Keratinocyte (primary cell): ENCODE results near the gene ZNF423. TPM values are rescaled to one million over a fixed set of nuclear protein-coding genes. Genes with fewer than 3 reads are reported as not detected.

Source experiments
- DNase-seq: peaks from one replicate; pipeline ENCODE4 v3.0.0-alpha.2; 2011; ENCODE audit warnings: low read depth, missing footprints, low spot score
- FAIRE-seq: peaks from 2 replicates; lab custom pipeline; 2011; peaks lifted over from hg19 to GRCh38; lab: Jason Lieb, UNC
- H2AFZ ChIP-seq: 2 replicates; pipeline ENCODE4 v1.6.0; 2012; ENCODE audit warnings: low read length, control low read depth, inconsistent platforms; ENCODE audit not compliant: control insufficient read depth
- H3K27ac ChIP-seq: 2 replicates; pipeline ENCODE4 v1.5.1; 2011; ENCODE audit warnings: low read length; ENCODE audit not compliant: control insufficient read depth, insufficient read depth
- H3K27me3 ChIP-seq: 3 replicates; pipeline ENCODE4 v1.6.0; 2011; ENCODE audit warnings: low read length; ENCODE audit not compliant: control insufficient read depth, insufficient read depth; ENCODE audit errors: extremely low read depth
- H3K36me3 ChIP-seq, 2 experiments: 2 replicates in 1 of 2; 3 replicates in 1 of 2; pipeline ENCODE4 v1.5.1; 2011; ENCODE audit warnings: low read length in 2 of 2, mild to moderate bottlenecking in 1 of 2; ENCODE audit not compliant: control insufficient read depth in 2 of 2, insufficient read depth in 2 of 2; ENCODE audit errors: extremely low read depth in 1 of 2
- H3K4me1 ChIP-seq: 3 replicates; pipeline ENCODE4 v1.5.1; 2011; ENCODE audit warnings: low read length; ENCODE audit not compliant: control insufficient read depth, insufficient read depth; ENCODE audit errors: extremely low read depth
- H3K4me2 ChIP-seq: 3 replicates; pipeline ENCODE4 v1.6.0; 2011; ENCODE audit warnings: low read depth, low read length; ENCODE audit not compliant: control insufficient read depth, insufficient read depth; ENCODE audit errors: extremely low read depth
- H3K4me3 ChIP-seq, 3 experiments: fragments of 200-600 bp in 1 of 3; sonication (generic) in 1 of 3; 2 replicates in 2 of 3; 3 replicates in 1 of 3; pipeline ENCODE4 v1.5.1; 2011 to 2016; ENCODE audit warnings: low read length in 3 of 3, mild to moderate bottlenecking in 3 of 3, control low read depth in 2 of 3, inconsistent platforms in 1 of 3, low read depth in 1 of 3, mixed read lengths in 1 of 3, mixed run types in 1 of 3, moderate library complexity in 1 of 3; ENCODE audit not compliant: control insufficient read depth in 2 of 3, insufficient read depth in 2 of 3; ENCODE audit errors: extremely low read depth in 1 of 3
- H3K79me2 ChIP-seq: 2 replicates; pipeline ENCODE4 v1.6.0; 2012; ENCODE audit warnings: low read length; ENCODE audit not compliant: control insufficient read depth, insufficient read depth
- H3K9ac ChIP-seq: 3 replicates; pipeline ENCODE4 v1.6.0; 2011; ENCODE audit warnings: low read length; ENCODE audit not compliant: control insufficient read depth, insufficient read depth; ENCODE audit errors: extremely low read depth
- H3K9me1 ChIP-seq: 3 replicates; pipeline ENCODE4 v1.6.0; 2011; ENCODE audit warnings: low read length; ENCODE audit not compliant: control insufficient read depth, insufficient read depth; ENCODE audit errors: extremely low read depth
- H3K9me3 ChIP-seq: 2 replicates; pipeline ENCODE4 v1.5.1; 2012; ENCODE audit warnings: low read depth, low read length; ENCODE audit not compliant: control insufficient read depth
- H4K20me1 ChIP-seq: 3 replicates; pipeline ENCODE4 v1.6.0; 2011; ENCODE audit warnings: low read length; ENCODE audit not compliant: control insufficient read depth, insufficient read depth; ENCODE audit errors: extremely low read depth
- CTCF ChIP-seq, 3 experiments: IDR thresholded peaks in 1 of 3; conservative IDR thresholded peaks in 1 of 3; optimal IDR thresholded peaks in 1 of 3; 2 replicates in 2 of 3; 3 replicates in 1 of 3; pipeline versions ENCODE3 to v1.5.1; 2011; ENCODE audit warnings: low read length in 3 of 3, mild to moderate bottlenecking in 3 of 3, moderate library complexity in 2 of 3, control low read depth in 1 of 3, inconsistent platforms in 1 of 3; ENCODE audit not compliant: insufficient read depth in 2 of 3; ENCODE audit errors: extremely low read depth in 1 of 3
- EZH2 ChIP-seq: IDR thresholded peaks from one replicate; pipeline ENCODE4 v1.6.1; 2012; ENCODE audit warnings: inconsistent platforms, mild to moderate bottlenecking, low read length, moderate library complexity
- dilution Hi-C: fragments of 300-500 bp; cut with MboI; formaldehyde crosslinking; loops from one replicate; pipeline ENCODE4 v1.7.0; 2020; ENCODE audit warnings: low sequenced_read_pairs; ENCODE audit not compliant: extremely low pct_ligation_motif_present
- polyA plus RNA-seq, 5 experiments: library from polyadenylated mRNA; depleted of rRNA in 3 of 5; stranded (reverse) in 3 of 5; stranded (forward) in 1 of 5; unstranded in 1 of 5; fragments of >200 nt; gene quantifications; 1 replicate in 1 of 5; 2 replicates in 3 of 5; 3 replicates in 1 of 5; pipeline versions ENCODE4 v1.2.1 to v1.2.3, GENCODE V29; 2011 to 2012; ENCODE audit warnings: missing spikeins in 2 of 5, low read depth in 1 of 5, low replicate concordance in 1 of 5

ZNF423 gene
- polyA plus RNA-seq, 1 donor (not counting 4 experiments of a cell fraction or from before 2014, with no cell fraction given), result 0.05 TPM

GRCh38 chr16:49454426-49455180, 401.3 kb downstream of the ZNF423 start:
- Histone ChIP-seq H3K4me1 (no peaks in the 10 kb centered on the region), H3K4me2 (no peak overlapping the region), H3K27ac (no peak overlapping the region), H3K9ac (no peak overlapping the region), H3K36me3 (no peaks in the 10 kb centered on the region), H3K4me3 (no peak overlapping the region), H3K9me3 (no peaks in the 10 kb centered on the region), H3K9me1 (no peaks in the 10 kb centered on the region), H3K79me2 (no peaks in the 10 kb centered on the region), H3K27me3 (no peaks in the 10 kb centered on the region), H4K20me1 (no peaks in the 10 kb centered on the region), H2AFZ (no peak overlapping the region)
- dilution Hi-C loops, result no loop called here
- FAIRE-seq (no peak), DNase-seq (no peak)
- no peak for TF ChIP-seq CTCF (optimal IDR thresholded peaks at IDR 0.05 in 1 of 3, IDR thresholded peaks at IDR 0.05 in 1 of 3, conservative IDR thresholded peaks at IDR 0.05 in 1 of 3; ENCODE audit: extremely low read depth in 1 of 3, insufficient read depth in 2 of 3, low read length in 3 of 3)
- TF ChIP-seq EZH2, result no peak

GRCh38 chr16:49453983-49454382, 401.9 kb downstream of the ZNF423 start:
- TF ChIP-seq CTCF (optimal IDR thresholded peaks at IDR 0.05 in 1 of 3, IDR thresholded peaks at IDR 0.05 in 1 of 3, conservative IDR thresholded peaks at IDR 0.05 in 1 of 3; ENCODE audit: extremely low read depth in 1 of 3, insufficient read depth in 2 of 3, low read length in 3 of 3) (no peak), EZH2 (no peak)
- no peaks in the 10 kb centered on the region for H3K27me3 ChIP-seq
- H3K9ac ChIP-seq, result no peak overlapping the region
- no peaks in the 10 kb centered on the region for H3K4me1 ChIP-seq
- H3K4me2 ChIP-seq, result no peak overlapping the region
- no peaks in the 10 kb centered on the region for H4K20me1 ChIP-seq
- no peak overlapping the region for H3K27ac ChIP-seq
- H3K79me2 ChIP-seq, result no peaks in the 10 kb centered on the region
- dilution Hi-C loops, result no loop called here
- no peak for FAIRE-seq
- no peaks in the 10 kb centered on the region for H3K9me3 ChIP-seq
- H3K9me1 ChIP-seq, result no peaks in the 10 kb centered on the region
- DNase-seq, result no peak
- no peak overlapping the region for H3K4me3 ChIP-seq
- no peaks in the 10 kb centered on the region for H3K36me3 ChIP-seq
- no peak overlapping the region for H2AFZ ChIP-seq
